ENCODE results near the gene ALAS2.

- TF ChIP-seq, protein P1, sequence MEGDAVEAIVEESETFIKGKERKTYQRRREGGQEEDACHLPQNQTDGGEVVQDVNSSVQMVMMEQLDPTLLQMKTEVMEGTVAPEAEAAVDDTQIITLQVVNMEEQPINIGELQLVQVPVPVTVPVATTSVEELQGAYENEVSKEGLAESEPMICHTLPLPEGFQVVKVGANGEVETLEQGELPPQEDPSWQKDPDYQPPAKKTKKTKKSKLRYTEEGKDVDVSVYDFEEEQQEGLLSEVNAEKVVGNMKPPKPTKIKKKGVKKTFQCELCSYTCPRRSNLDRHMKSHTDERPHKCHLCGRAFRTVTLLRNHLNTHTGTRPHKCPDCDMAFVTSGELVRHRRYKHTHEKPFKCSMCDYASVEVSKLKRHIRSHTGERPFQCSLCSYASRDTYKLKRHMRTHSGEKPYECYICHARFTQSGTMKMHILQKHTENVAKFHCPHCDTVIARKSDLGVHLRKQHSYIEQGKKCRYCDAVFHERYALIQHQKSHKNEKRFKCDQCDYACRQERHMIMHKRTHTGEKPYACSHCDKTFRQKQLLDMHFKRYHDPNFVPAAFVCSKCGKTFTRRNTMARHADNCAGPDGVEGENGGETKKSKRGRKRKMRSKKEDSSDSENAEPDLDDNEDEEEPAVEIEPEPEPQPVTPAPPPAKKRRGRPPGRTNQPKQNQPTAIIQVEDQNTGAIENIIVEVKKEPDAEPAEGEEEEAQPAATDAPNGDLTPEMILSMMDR (IDR thresholded peaks at IDR 0.05) = no peak
- no peak for TF ChIP-seq POLR2AphosphoS5 (IDR thresholded peaks at IDR 0.05)
Measured at GRCh38 chrX:55029291-55029690, 1.5 kb downstream of the ALAS2 start.
